Measurements from ENCODE around the gene CFAP100. TPM values are rescaled to one million over a fixed set of nuclear protein-coding genes. Genes with fewer than 3 reads are reported as not detected.

The CFAP100 gene
- polyA plus RNA-seq, 2 donors, result not detected

GRCh38 chr3:126469479-126469878, 74.8 kb downstream of the CFAP100 start:
- Histone ChIP-seq H3K27ac (ENCODE audit: low read depth in 2 of 2, low read length in 1 of 2) (no peak overlapping the region), H3K9me3 (ENCODE audit: control insufficient read depth in 2 of 2, insufficient read depth in 1 of 2, low read depth in 1 of 2, low read length in 1 of 2) (peaks cover 0 to 2% of the 10 kb centered on the region in 2 donors), H3K36me3 (ENCODE audit: control insufficient read depth in 2 of 2, insufficient read depth in 2 of 2, low read length in 1 of 2) (peaks cover 7 to 56% of the 10 kb centered on the region in 2 donors), H3K4me1 (ENCODE audit: control insufficient read depth in 2 of 2, insufficient read depth in 2 of 2, low read length in 1 of 2) (peaks cover 2 to 13% of the 10 kb centered on the region in 2 donors), H3K27me3 (ENCODE audit: control insufficient read depth in 1 of 2, insufficient read depth in 2 of 2, low read length in 2 of 2) (no peaks in the 10 kb centered on the region), H3K4me3 (ENCODE audit: low read depth in 1 of 2, low read length in 2 of 2) (no peak overlapping the region)
- 96 to 97% methylated on average over 11 of the region's 11 CpGs for WGBS, 2 donors

- Histone ChIP-seq H3K27ac (ENCODE audit: low read depth in 2 of 2, low read length in 1 of 2) (peak overlapping the region; percentile 54 to 76), H3K9me3 (ENCODE audit: control insufficient read depth in 2 of 2, insufficient read depth in 1 of 2, low read depth in 1 of 2, low read length in 1 of 2) (peaks cover 0 to 2% of the 10 kb centered on the region in 2 donors), H3K4me3 (ENCODE audit: low read depth in 1 of 2, low read length in 2 of 2) (peak overlapping the region in 1 of 2 donors; percentile 12), H3K36me3 (ENCODE audit: control insufficient read depth in 2 of 2, insufficient read depth in 2 of 2, low read length in 1 of 2) (peaks cover 0 to 30% of the 10 kb centered on the region in 2 donors), H3K27me3 (ENCODE audit: control insufficient read depth in 1 of 2, insufficient read depth in 2 of 2, low read length in 2 of 2) (no peaks in the 10 kb centered on the region), H3K4me1 (ENCODE audit: control insufficient read depth in 2 of 2, insufficient read depth in 2 of 2, low read length in 1 of 2) (peaks cover 2 to 13% of the 10 kb centered on the region in 2 donors)
- 24 to 31% methylated on average over 8 of the region's 8 CpGs for WGBS, 2 donors
Measured at GRCh38 chr3:126472277-126473006, 77.7 kb downstream of the CFAP100 start.

- Histone ChIP-seq H3K9me3 (ENCODE audit: control insufficient read depth in 2 of 2, insufficient read depth in 1 of 2, low read depth in 1 of 2, low read length in 1 of 2) (peaks cover 0 to 2% of the 10 kb centered on the region in 2 donors), H3K27me3 (ENCODE audit: control insufficient read depth in 1 of 2, insufficient read depth in 2 of 2, low read length in 2 of 2) (no peaks in the 10 kb centered on the region), H3K36me3 (ENCODE audit: control insufficient read depth in 2 of 2, insufficient read depth in 2 of 2, low read length in 1 of 2) (peaks cover 0 to 21% of the 10 kb centered on the region in 2 donors), H3K27ac (ENCODE audit: low read depth in 2 of 2, low read length in 1 of 2) (no peak overlapping the region), H3K4me1 (ENCODE audit: control insufficient read depth in 2 of 2, insufficient read depth in 2 of 2, low read length in 1 of 2) (peaks cover 2 to 13% of the 10 kb centered on the region in 2 donors), H3K4me3 (ENCODE audit: low read depth in 1 of 2, low read length in 2 of 2) (peak overlapping the region in 1 of 2 donors; percentile 76)
- WGBS, 2 donors, result 67 to 82% methylated on average over 9 to 14 of the region's 14 CpGs
Measured at GRCh38 chr3:126473292-126474168, 78.8 kb downstream of the CFAP100 start.

GRCh38 chr3:126474498-126475412, 80.0 kb downstream of the CFAP100 start:
- 4 to 5% methylated on average over 71 to 72 of the region's 72 CpGs for WGBS, 2 donors
- no peaks in the 10 kb centered on the region for H3K27me3 ChIP-seq (ENCODE audit: control insufficient read depth in 1 of 2, insufficient read depth in 2 of 2, low read length in 2 of 2)
- H3K9me3 ChIP-seq (ENCODE audit: control insufficient read depth in 2 of 2, insufficient read depth in 1 of 2, low read depth in 1 of 2, low read length in 1 of 2), result no peaks in the 10 kb centered on the region
- peak overlapping the region; percentile 65 to 76 for H3K4me3 ChIP-seq (ENCODE audit: low read depth in 1 of 2, low read length in 2 of 2)
- H3K36me3 ChIP-seq (ENCODE audit: control insufficient read depth in 2 of 2, insufficient read depth in 2 of 2, low read length in 1 of 2), result peaks cover 0 to 10% of the 10 kb centered on the region in 2 donors
- peaks cover 2 to 13% of the 10 kb centered on the region in 2 donors for H3K4me1 ChIP-seq (ENCODE audit: control insufficient read depth in 2 of 2, insufficient read depth in 2 of 2, low read length in 1 of 2)
- peak overlapping the region; percentile 98 for H3K27ac ChIP-seq (ENCODE audit: low read depth in 2 of 2, low read length in 1 of 2)

GRCh38 chr3:126475413-126476114, 80.9 kb downstream of the CFAP100 start, which contains the start of gene ZXDC:
TSS of gene ZXDC (minus strand) at chr3:126475891. CDS start at chr3:126475865, 26 bp downstream.
- Histone ChIP-seq H3K36me3 (ENCODE audit: control insufficient read depth in 2 of 2, insufficient read depth in 2 of 2, low read length in 1 of 2) (peaks cover 0 to 2% of the 10 kb centered on the region in 2 donors), H3K4me1 (ENCODE audit: control insufficient read depth in 2 of 2, insufficient read depth in 2 of 2, low read length in 1 of 2) (peaks cover 2 to 13% of the 10 kb centered on the region in 2 donors), H3K9me3 (ENCODE audit: control insufficient read depth in 2 of 2, insufficient read depth in 1 of 2, low read depth in 1 of 2, low read length in 1 of 2) (no peaks in the 10 kb centered on the region), H3K4me3 (ENCODE audit: low read depth in 1 of 2, low read length in 2 of 2) (peak within 1 kb of the TSS; percentile 65 to 76), H3K27me3 (ENCODE audit: control insufficient read depth in 1 of 2, insufficient read depth in 2 of 2, low read length in 2 of 2) (no peaks in the 10 kb centered on the region), H3K27ac (ENCODE audit: low read depth in 2 of 2, low read length in 1 of 2) (peak within 1 kb of the TSS; percentile 98)
- 0 to 1% methylated on average over 67 to 112 of the region's 112 CpGs for WGBS, 2 donors

- Histone ChIP-seq H3K27ac (ENCODE audit: low read depth in 2 of 2, low read length in 1 of 2) (peak overlapping the region; percentile 90 to 91), H3K4me3 (ENCODE audit: low read depth in 1 of 2, low read length in 2 of 2) (peak overlapping the region; percentile 64 to 76), H3K27me3 (ENCODE audit: control insufficient read depth in 1 of 2, insufficient read depth in 2 of 2, low read length in 2 of 2) (no peaks in the 10 kb centered on the region), H3K36me3 (ENCODE audit: control insufficient read depth in 2 of 2, insufficient read depth in 2 of 2, low read length in 1 of 2) (no peaks in the 10 kb centered on the region), H3K9me3 (ENCODE audit: control insufficient read depth in 2 of 2, insufficient read depth in 1 of 2, low read depth in 1 of 2, low read length in 1 of 2) (no peaks in the 10 kb centered on the region), H3K4me1 (ENCODE audit: control insufficient read depth in 2 of 2, insufficient read depth in 2 of 2, low read length in 1 of 2) (peaks cover 2 to 13% of the 10 kb centered on the region in 2 donors)
- WGBS, 2 donors, result 15 to 18% methylated on average over 47 to 62 of the region's 66 CpGs
Measured at GRCh38 chr3:126476166-126477060, 81.7 kb downstream of the CFAP100 start.

GRCh38 chr3:126477061-126477380, 82.3 kb downstream of the CFAP100 start:
- peaks cover 2 to 12% of the 10 kb centered on the region in 2 donors for H3K4me1 ChIP-seq (ENCODE audit: control insufficient read depth in 2 of 2, insufficient read depth in 2 of 2, low read length in 1 of 2)
- H3K27ac ChIP-seq (ENCODE audit: low read depth in 2 of 2, low read length in 1 of 2), result peak overlapping the region in 1 of 2 donors; percentile 24
- no peaks in the 10 kb centered on the region for H3K27me3 ChIP-seq (ENCODE audit: control insufficient read depth in 1 of 2, insufficient read depth in 2 of 2, low read length in 2 of 2)
- WGBS, 2 donors, result 67 to 68% methylated on average over 4 of the region's 4 CpGs
- no peaks in the 10 kb centered on the region for H3K36me3 ChIP-seq (ENCODE audit: control insufficient read depth in 2 of 2, insufficient read depth in 2 of 2, low read length in 1 of 2)
- H3K4me3 ChIP-seq (ENCODE audit: low read depth in 1 of 2, low read length in 2 of 2), result no peak overlapping the region
- H3K9me3 ChIP-seq (ENCODE audit: control insufficient read depth in 2 of 2, insufficient read depth in 1 of 2, low read depth in 1 of 2, low read length in 1 of 2), result no peaks in the 10 kb centered on the region
